ENCODE measurements around the gene EID2B. TPM values are rescaled to one million over a fixed set of nuclear protein-coding genes. Genes with fewer than 3 reads are reported as not detected.

The EID2B gene
- total and polyA plus RNA-seq, 2 of the 13 experiments (the other 11 are each of a cell fraction or from before 2014, with no cell fraction given), result 2.5 to 3.7 TPM

DNA sequence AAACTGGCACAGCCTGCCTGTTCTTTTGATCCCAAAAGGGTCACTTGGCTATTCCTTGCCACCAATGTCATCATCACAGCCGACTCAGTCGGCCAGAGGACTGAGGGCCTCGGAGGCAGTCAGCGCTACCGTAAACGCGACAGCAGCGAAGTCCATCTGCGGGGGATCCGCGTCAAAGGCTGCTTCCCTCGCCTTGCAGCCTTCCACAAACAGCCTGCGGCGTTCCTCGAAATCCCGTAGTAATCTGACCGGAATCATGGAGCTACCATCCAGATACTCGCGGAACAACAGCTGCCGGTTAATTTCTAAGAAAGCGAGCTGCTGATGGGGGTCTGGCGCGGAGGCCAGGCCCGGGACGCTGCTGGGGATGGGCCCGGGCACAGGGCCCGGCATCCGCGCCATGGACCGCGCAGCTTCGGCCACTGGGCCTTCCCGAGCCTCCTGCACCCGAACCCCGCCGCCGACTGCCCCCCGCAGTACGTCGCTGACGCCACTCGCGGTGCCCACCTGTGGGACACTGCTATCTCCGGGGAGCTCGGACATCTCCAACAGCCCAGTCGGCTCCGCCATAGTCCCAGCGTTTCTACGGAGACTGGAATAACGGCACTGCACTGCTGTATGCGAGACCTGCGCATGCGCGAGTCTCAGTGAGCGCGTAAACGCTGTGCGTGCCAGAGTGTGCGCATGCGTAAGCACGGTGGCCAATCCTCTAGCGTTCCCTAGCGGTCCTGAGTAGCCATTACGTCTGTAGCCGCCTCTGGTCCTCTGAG lies at the start of gene EID2B (continued):
- TF ChIP-seq ZFP37 (CRISPR knock-in tag; IDR thresholded peaks at IDR 0.05; ENCODE audit: borderline replicate concordance) (no peak), ZNF629 (CRISPR knock-in tag; conservative IDR thresholded peaks at IDR 0.05) (no peak), ZNF430 (CRISPR knock-in tag; IDR thresholded peaks at IDR 0.05) (no peak), TEAD3 (CRISPR knock-in tag; optimal IDR thresholded peaks at IDR 0.05; ENCODE audit: borderline replicate concordance) (peak; percentile 67), ARNTL (CRISPR knock-in tag; IDR thresholded peaks at IDR 0.05) (peak; percentile 52), EZH2 (conservative IDR thresholded peaks at IDR 0.05; ENCODE audit: low read depth, low read length) (no peak), SP2 (CRISPR knock-in tag; IDR thresholded peaks at IDR 0.05) (no peak), GABPA (IDR thresholded peaks at IDR 0.05; ENCODE audit: low read depth, low read length) (no peak), GABPA (CRISPR knock-in tag; IDR thresholded peaks at IDR 0.05; ENCODE audit: low read depth) (no peak), MXD4 (CRISPR knock-in tag; IDR thresholded peaks at IDR 0.05) (peak; percentile 48; the same call in 1 of the 2 replicates), HOXA9 (CRISPR knock-in tag; IDR thresholded peaks at IDR 0.05; ENCODE audit: borderline replicate concordance) (no peak), MBD4 (IDR thresholded peaks at IDR 0.05; ENCODE audit: borderline replicate concordance, low read length) (no peak), PCBP1 (IDR thresholded peaks at IDR 0.05; ENCODE audit: borderline replicate concordance, low read depth, low read length) (no peak), ZNF792 (CRISPR knock-in tag; IDR thresholded peaks at IDR 0.05) (no peak), HES4 (CRISPR knock-in tag; IDR thresholded peaks at IDR 0.05; ENCODE audit: borderline replicate concordance) (no peak; the same call in 1 of the 2 replicates), ZNF337 (CRISPR knock-in tag; IDR thresholded peaks at IDR 0.05; ENCODE audit: borderline replicate concordance, low read depth) (no peak)
- TF ChIP-seq, protein P1, sequence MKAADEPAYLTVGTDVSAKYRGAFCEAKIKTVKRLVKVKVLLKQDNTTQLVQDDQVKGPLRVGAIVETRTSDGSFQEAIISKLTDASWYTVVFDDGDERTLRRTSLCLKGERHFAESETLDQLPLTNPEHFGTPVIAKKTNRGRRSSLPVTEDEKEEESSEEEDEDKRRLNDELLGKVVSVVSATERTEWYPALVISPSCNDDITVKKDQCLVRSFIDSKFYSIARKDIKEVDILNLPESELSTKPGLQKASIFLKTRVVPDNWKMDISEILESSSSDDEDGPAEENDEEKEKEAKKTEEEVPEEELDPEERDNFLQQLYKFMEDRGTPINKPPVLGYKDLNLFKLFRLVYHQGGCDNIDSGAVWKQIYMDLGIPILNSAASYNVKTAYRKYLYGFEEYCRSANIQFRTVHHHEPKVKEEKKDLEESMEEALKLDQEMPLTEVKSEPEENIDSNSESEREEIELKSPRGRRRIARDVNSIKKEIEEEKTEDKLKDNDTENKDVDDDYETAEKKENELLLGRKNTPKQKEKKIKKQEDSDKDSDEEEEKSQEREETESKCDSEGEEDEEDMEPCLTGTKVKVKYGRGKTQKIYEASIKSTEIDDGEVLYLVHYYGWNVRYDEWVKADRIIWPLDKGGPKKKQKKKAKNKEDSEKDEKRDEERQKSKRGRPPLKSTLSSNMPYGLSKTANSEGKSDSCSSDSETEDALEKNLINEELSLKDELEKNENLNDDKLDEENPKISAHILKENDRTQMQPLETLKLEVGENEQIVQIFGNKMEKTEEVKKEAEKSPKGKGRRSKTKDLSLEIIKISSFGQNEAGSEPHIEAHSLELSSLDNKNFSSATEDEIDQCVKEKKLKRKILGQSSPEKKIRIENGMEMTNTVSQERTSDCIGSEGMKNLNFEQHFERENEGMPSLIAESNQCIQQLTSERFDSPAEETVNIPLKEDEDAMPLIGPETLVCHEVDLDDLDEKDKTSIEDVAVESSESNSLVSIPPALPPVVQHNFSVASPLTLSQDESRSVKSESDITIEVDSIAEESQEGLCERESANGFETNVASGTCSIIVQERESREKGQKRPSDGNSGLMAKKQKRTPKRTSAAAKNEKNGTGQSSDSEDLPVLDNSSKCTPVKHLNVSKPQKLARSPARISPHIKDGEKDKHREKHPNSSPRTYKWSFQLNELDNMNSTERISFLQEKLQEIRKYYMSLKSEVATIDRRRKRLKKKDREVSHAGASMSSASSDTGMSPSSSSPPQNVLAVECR (CRISPR knock-in tag; IDR thresholded peaks at IDR 0.05; ENCODE audit: borderline replicate concordance), result peak; percentile 90
- TF ChIP-seq, protein P2, sequence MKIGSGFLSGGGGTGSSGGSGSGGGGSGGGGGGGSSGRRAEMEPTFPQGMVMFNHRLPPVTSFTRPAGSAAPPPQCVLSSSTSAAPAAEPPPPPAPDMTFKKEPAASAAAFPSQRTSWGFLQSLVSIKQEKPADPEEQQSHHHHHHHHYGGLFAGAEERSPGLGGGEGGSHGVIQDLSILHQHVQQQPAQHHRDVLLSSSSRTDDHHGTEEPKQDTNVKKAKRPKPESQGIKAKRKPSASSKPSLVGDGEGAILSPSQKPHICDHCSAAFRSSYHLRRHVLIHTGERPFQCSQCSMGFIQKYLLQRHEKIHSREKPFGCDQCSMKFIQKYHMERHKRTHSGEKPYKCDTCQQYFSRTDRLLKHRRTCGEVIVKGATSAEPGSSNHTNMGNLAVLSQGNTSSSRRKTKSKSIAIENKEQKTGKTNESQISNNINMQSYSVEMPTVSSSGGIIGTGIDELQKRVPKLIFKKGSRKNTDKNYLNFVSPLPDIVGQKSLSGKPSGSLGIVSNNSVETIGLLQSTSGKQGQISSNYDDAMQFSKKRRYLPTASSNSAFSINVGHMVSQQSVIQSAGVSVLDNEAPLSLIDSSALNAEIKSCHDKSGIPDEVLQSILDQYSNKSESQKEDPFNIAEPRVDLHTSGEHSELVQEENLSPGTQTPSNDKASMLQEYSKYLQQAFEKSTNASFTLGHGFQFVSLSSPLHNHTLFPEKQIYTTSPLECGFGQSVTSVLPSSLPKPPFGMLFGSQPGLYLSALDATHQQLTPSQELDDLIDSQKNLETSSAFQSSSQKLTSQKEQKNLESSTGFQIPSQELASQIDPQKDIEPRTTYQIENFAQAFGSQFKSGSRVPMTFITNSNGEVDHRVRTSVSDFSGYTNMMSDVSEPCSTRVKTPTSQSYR (CRISPR knock-in tag; IDR thresholded peaks at IDR 0.05; ENCODE audit: borderline replicate concordance), result no peak

Measured in HepG2 (cell line).